ENCODE measurements around the gene RIPOR2. TPM values are rescaled to one million over a fixed set of nuclear protein-coding genes. Genes with fewer than 3 reads are reported as not detected.

Gene RIPOR2
- polyA plus RNA-seq, 1 donor = 29.4 TPM

GRCh38 chr6:24840187-24840586 is 95.6 kb downstream of the RIPOR2 start:
- DNase-seq = no peak

GRCh38 chr6:24838994-24839393 is 96.8 kb downstream of the RIPOR2 start:
- no peak for DNase-seq

GRCh38 chr6:24838081-24838480 is 97.7 kb downstream of the RIPOR2 start:
- no peak for DNase-seq

- DNase-seq = peak; percentile 52
These were observed 99.7 kb downstream of the RIPOR2 start for GRCh38 chr6:24836109-24836508.

- no peak for DNase-seq
These were observed 101.9 kb downstream of the RIPOR2 start for GRCh38 chr6:24833711-24834386.

GRCh38 chr6:24832794-24833193 is 103.0 kb downstream of the RIPOR2 start:
- DNase-seq = no peak

GRCh38 chr6:24831771-24832716 is 103.7 kb downstream of the RIPOR2 start:
- DNase-seq = no peak

- DNase-seq = no peak
These were observed 106.1 kb downstream of the RIPOR2 start for GRCh38 chr6:24829657-24830056.

GRCh38 chr6:24827970-24828369 is 107.8 kb downstream of the RIPOR2 start:
- no peak for DNase-seq

GRCh38 chr6:24827162-24827561 is 108.6 kb downstream of the RIPOR2 start:
- no peak for DNase-seq

- no peak for DNase-seq
These were observed 110.6 kb downstream of the RIPOR2 start for GRCh38 chr6:24825130-24825630.

- DNase-seq = peak; percentile 14
These were observed 111.4 kb downstream of the RIPOR2 start for GRCh38 chr6:24824142-24824938.

- no peak for DNase-seq
These were observed 112.6 kb downstream of the RIPOR2 start for GRCh38 chr6:24823185-24823584.

GRCh38 chr6:24822696-24823095 is 113.1 kb downstream of the RIPOR2 start:
- no peak for DNase-seq

GRCh38 chr6:24821860-24822444 is 113.8 kb downstream of the RIPOR2 start:
- DNase-seq = no peak

GRCh38 chr6:24818346-24818745 is 117.4 kb downstream of the RIPOR2 start:
- no peak for DNase-seq

GRCh38 chr6:24809728-24810127 is 126.0 kb downstream of the RIPOR2 start:
- no peak for DNase-seq

GRCh38 chr6:24807584-24807983 is 128.2 kb downstream of the RIPOR2 start:
- DNase-seq = no peak

- DNase-seq = no peak
These were observed 133.3 kb downstream of the RIPOR2 start for GRCh38 chr6:24802271-24803059.

- DNase-seq = no peak
These were observed 136.2 kb downstream of the RIPOR2 start for GRCh38 chr6:24799541-24799915.

GRCh38 chr6:24798740-24799540 is 136.8 kb downstream of the RIPOR2 start, which contains the start of gene ARMH2:
ARMH2 (minus strand) TSS chr6:24798917; CDS start chr6:24798857, 60 bp downstream.
- DNase-seq = no peak

All from hindlimb muscle (tissue), 1 donor.